ENCODE data around the gene NEUROG3. TPM values are rescaled to one million over a fixed set of nuclear protein-coding genes. Genes with fewer than 3 reads are reported as not detected.

NEUROG3 gene
- total RNA-seq (ENCODE audit: unreplicated experiment), result not detected
- long read RNA-seq, result 0 reads

- Mint-ChIP-seq H3K27ac (ENCODE audit: unreplicated experiment) (no peak within 1 kb of the TSS), H3K36me3 (ENCODE audit: low read depth, unreplicated experiment) (no peaks in the 10 kb centered on the region), H3K4me3 (ENCODE audit: unreplicated experiment) (peak within 1 kb of the TSS; percentile 86), H3K27me3 (ENCODE audit: unreplicated experiment) (peaks cover 37% of the 10 kb centered on the region), H3K4me1 (ENCODE audit: unreplicated experiment) (peaks cover 43% of the 10 kb centered on the region), H3K9me3 (ENCODE audit: unreplicated experiment) (no peaks in the 10 kb centered on the region)
- DNase-seq (ENCODE audit: low spot score), result peak; percentile 59
- TF ChIP-seq CTCF (IDR thresholded peaks at IDR 0.05; ENCODE audit: unreplicated experiment), result no peak
Observed at GRCh38 chr10:69573056-69573806, at the start of gene NEUROG3. NEUROG3 (minus strand) TSS chr10:69573422; CDS start chr10:69573043, 379 bp downstream.

DNA sequence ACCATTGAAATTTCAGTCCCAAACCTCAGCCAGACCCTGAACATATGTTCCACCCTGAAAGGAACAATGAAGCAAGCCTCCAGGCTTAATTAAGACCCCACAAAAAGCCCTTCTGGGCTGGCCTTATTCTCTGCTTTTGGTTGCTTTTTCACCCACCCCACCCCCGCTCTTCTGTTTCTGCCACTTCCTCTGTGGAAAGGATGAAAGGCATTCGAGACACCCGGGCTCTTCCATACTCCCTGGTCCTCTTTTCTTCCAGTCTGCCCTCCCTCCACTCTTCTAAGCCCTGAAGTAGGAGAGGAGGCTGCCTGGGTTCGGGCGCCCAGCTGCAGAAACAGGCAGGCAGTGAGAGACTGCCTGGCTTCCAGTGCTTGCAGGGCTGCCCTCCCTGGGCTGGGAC, 47.4 kb upstream of the NEUROG3 start:
- Mint-ChIP-seq H3K36me3 (ENCODE audit: low read depth, unreplicated experiment) (peaks cover 11% of the 10 kb centered on the region), H3K4me1 (ENCODE audit: unreplicated experiment) (peaks cover 8% of the 10 kb centered on the region), H3K4me3 (ENCODE audit: unreplicated experiment) (no peak overlapping the region), H3K27ac (ENCODE audit: unreplicated experiment) (no peak overlapping the region), H3K9me3 (ENCODE audit: unreplicated experiment) (no peaks in the 10 kb centered on the region), H3K27me3 (ENCODE audit: unreplicated experiment) (peaks cover 2% of the 10 kb centered on the region)
- TF ChIP-seq CTCF (IDR thresholded peaks at IDR 0.05; ENCODE audit: unreplicated experiment), result no peak
- no peak for DNase-seq (ENCODE audit: low spot score)

- Mint-ChIP-seq H3K27ac (ENCODE audit: unreplicated experiment) (no peak overlapping the region), H3K27me3 (ENCODE audit: unreplicated experiment) (peaks cover 2% of the 10 kb centered on the region), H3K36me3 (ENCODE audit: low read depth, unreplicated experiment) (peaks cover 11% of the 10 kb centered on the region), H3K4me3 (ENCODE audit: unreplicated experiment) (no peak overlapping the region), H3K9me3 (ENCODE audit: unreplicated experiment) (no peaks in the 10 kb centered on the region), H3K4me1 (ENCODE audit: unreplicated experiment) (peaks cover 8% of the 10 kb centered on the region)
- no peak for DNase-seq (ENCODE audit: low spot score)
- no peak for TF ChIP-seq CTCF (IDR thresholded peaks at IDR 0.05; ENCODE audit: unreplicated experiment)
Observed at GRCh38 chr10:69619626-69620025, 46.4 kb upstream of the NEUROG3 start.

DNA sequence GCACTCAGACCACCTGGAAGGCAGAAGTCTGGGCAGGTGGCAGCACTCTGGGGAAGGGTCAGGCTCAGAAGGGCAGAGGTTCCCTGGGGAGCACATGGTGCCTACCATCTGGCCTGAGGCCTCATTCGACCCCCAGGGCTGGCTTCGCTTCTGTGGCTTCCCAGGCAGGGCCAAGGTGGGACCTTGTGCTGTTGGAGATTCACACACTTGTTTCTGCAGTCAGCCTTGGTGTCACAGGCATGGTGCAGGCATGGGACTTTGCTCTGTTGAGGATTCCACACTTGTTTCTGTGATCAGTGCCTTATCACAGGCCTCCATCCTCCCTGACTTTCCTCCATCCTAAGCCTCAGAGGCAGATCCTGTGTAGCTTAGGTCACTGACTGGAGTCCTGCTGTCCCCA, 45.5 kb upstream of the NEUROG3 start:
- H3K36me3 Mint-ChIP-seq (ENCODE audit: low read depth, unreplicated experiment), result peaks cover 13% of the 10 kb centered on the region
- H3K4me1 Mint-ChIP-seq (ENCODE audit: unreplicated experiment), result peaks cover 8% of the 10 kb centered on the region
- H3K27ac Mint-ChIP-seq (ENCODE audit: unreplicated experiment), result no peak overlapping the region
- H3K27me3 Mint-ChIP-seq (ENCODE audit: unreplicated experiment), result no peaks in the 10 kb centered on the region
- H3K4me3 Mint-ChIP-seq (ENCODE audit: unreplicated experiment), result no peak overlapping the region
- no peak for TF ChIP-seq CTCF (IDR thresholded peaks at IDR 0.05; ENCODE audit: unreplicated experiment)
- no peak for DNase-seq (ENCODE audit: low spot score)
- H3K9me3 Mint-ChIP-seq (ENCODE audit: unreplicated experiment), result no peaks in the 10 kb centered on the region

DNA sequence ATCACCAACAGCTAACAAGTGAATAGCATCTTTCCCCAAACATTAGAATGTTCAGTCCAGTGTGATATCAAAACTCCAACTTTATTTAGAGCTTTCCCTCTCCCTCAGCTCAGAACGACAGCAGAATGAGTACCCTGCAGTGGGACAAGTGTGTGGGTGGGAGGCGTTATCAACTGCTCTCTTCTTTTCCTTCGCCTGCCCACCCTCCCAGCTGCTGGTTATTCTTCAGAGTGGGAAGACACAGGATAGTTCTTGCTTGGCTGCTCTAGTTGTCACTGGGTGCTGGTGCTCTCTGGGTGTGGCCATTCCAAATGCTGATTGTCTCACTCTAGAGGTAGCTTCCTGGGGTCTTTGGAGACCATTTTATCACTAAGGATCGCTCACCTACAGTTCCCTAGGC, 43.1 kb upstream of the NEUROG3 start:
- Mint-ChIP-seq H3K9me3 (ENCODE audit: unreplicated experiment) (no peaks in the 10 kb centered on the region), H3K4me1 (ENCODE audit: unreplicated experiment) (peaks cover 8% of the 10 kb centered on the region), H3K4me3 (ENCODE audit: unreplicated experiment) (no peak overlapping the region), H3K27ac (ENCODE audit: unreplicated experiment) (no peak overlapping the region), H3K27me3 (ENCODE audit: unreplicated experiment) (no peaks in the 10 kb centered on the region), H3K36me3 (ENCODE audit: low read depth, unreplicated experiment) (peaks cover 15% of the 10 kb centered on the region)
- DNase-seq (ENCODE audit: low spot score), result no peak
- no peak for TF ChIP-seq CTCF (IDR thresholded peaks at IDR 0.05; ENCODE audit: unreplicated experiment)

Data from endothelial cell (in vitro differentiated cells).